Left ventricle myocardium superior (tissue), 1 donor: ENCODE results near the gene SLC25A25. TPM values are rescaled to one million over a fixed set of nuclear protein-coding genes. Genes with fewer than 3 reads are reported as not detected.

Experiments used
- ATAC-seq: fragments of 200-7000 bp; cut with Tn5 transposase; one replicate; pipeline ENCODE4 v1.9.1; 2020; ENCODE audit warnings: mild to moderate bottlenecking, moderate library complexity
- DNase-seq: peaks from one replicate; pipeline ENCODE4 v3.0.0-alpha.2; 2020
- intact Hi-C: fragments of 100-400 bp; cut with micrococcal nuclease; formaldehyde crosslinking; loops from one replicate; pipeline ENCODE4 v1.11.0; 2022
- total RNA-seq: library from RNA; stranded (reverse); fragmentation: NEBNext Ultra II Directional; extraction: Animal tissue kit (Norgen Biotek cat#: 25700); gene quantifications from one replicate; pipeline ENCODE4 v1.2.1, GENCODE V29; 2021
- donor health status: DM: no; HTN: yes; CAD: no; lungs with severe emphysema.

Gene SLC25A25
- total RNA-seq, 1 donor from 2014 or later: 4.8 TPM

- intact Hi-C loops: no loop called here
- DNase-seq (no peak), ATAC-seq (no peak)
Measured at GRCh38 chr9:128092199-128092977, 24.4 kb downstream of the SLC25A25 start.

GRCh38 chr9:128093011-128093410, 25.0 kb downstream of the SLC25A25 start:
- DNase-seq (no peak), ATAC-seq (no peak)
- intact Hi-C loops: no loop called here

GRCh38 chr9:128094166-128094949, 26.3 kb downstream of the SLC25A25 start:
- intact Hi-C loops: no loop called here
- ATAC-seq: peak; percentile 78
- DNase-seq: peak; percentile 90

- ATAC-seq: no peak
- intact Hi-C loops: no loop called here
- no peak for DNase-seq
Measured at GRCh38 chr9:128094950-128095544, 27.0 kb downstream of the SLC25A25 start.

GRCh38 chr9:128096616-128097536, 28.8 kb downstream of the SLC25A25 start:
- no peak for ATAC-seq
- DNase-seq: no peak
- intact Hi-C loops: no loop called here

GRCh38 chr9:128097543-128098296, 29.7 kb downstream of the SLC25A25 start:
- ATAC-seq: no peak
- intact Hi-C loops: no loop called here
- DNase-seq: no peak

GRCh38 chr9:128098297-128099230, 30.5 kb downstream of the SLC25A25 start:
- peak; percentile 83 for ATAC-seq
- intact Hi-C loops: no loop called here
- DNase-seq: peak; percentile 93

GRCh38 chr9:128099231-128099931, 31.3 kb downstream of the SLC25A25 start:
- peak; percentile 3 for ATAC-seq
- intact Hi-C loops: no loop called here
- DNase-seq: no peak

- no peak for DNase-seq
- intact Hi-C loops: no loop called here
- ATAC-seq: no peak
Measured at GRCh38 chr9:128099932-128100491, 32.0 kb downstream of the SLC25A25 start.

- ATAC-seq (no peak), DNase-seq (no peak)
- intact Hi-C loops: no loop called here
Measured at GRCh38 chr9:128100581-128100980, 32.5 kb downstream of the SLC25A25 start.

- ATAC-seq (no peak), DNase-seq (no peak)
- intact Hi-C loops: no loop called here
Measured at GRCh38 chr9:128101231-128101661, 33.2 kb downstream of the SLC25A25 start.

GRCh38 chr9:128101690-128102089, 33.7 kb downstream of the SLC25A25 start:
- DNase-seq: peak; percentile 58
- intact Hi-C loops: no loop called here

GRCh38 chr9:128102196-128102595, 34.2 kb downstream of the SLC25A25 start:
- intact Hi-C loops: no loop called here
- ATAC-seq (no peak), DNase-seq (peak; percentile 20)

More at GRCh38 chr9:128101690-128102089, 33.7 kb downstream of the SLC25A25 start:
- ATAC-seq: no peak

- intact Hi-C loops: no loop called here
- ATAC-seq: no peak
- peak; percentile 27 for DNase-seq
Measured at GRCh38 chr9:128102861-128103588, 35.0 kb downstream of the SLC25A25 start.

GRCh38 chr9:128103589-128103962, 35.5 kb downstream of the SLC25A25 start:
- DNase-seq (peak; percentile 27), ATAC-seq (no peak)
- intact Hi-C loops: no loop called here

GRCh38 chr9:128104171-128104618, 36.2 kb downstream of the SLC25A25 start:
- intact Hi-C loops: no loop called here
- DNase-seq (no peak), ATAC-seq (no peak)
